Activated CD4-positive, alpha-beta memory T cell treated with anti-CD3 and anti-CD28 coated beads for 36 hours (primary cell): ENCODE data around the gene ANKFN1. TPM values are rescaled to one million over a fixed set of nuclear protein-coding genes. Genes with fewer than 3 reads are reported as not detected.

Source experiments
- CTCF ChIA-PET: fragments of 350-600 bp; sonication (Branson Sonifier 250); formaldehyde crosslinking; loops from one replicate; lab custom pipeline; 2021; ENCODE audit warnings: antibody characterized with exemption, inconsistent platforms; lab: Charles Lee
- POLR2A ChIA-PET: fragments of 350-600 bp; sonication (Branson Sonifier 250); formaldehyde crosslinking; loops from one replicate; lab custom pipeline; 2021; ENCODE audit warnings: antibody characterized with exemption; lab: Charles Lee
- DNase-seq: peaks from one replicate; pipeline ENCODE4 v3.0.0-alpha.2; 2020
- H3K27ac Mint-ChIP-seq: one replicate; pipeline ENCODE4 v1.8.0; 2021; ENCODE audit warnings: mixed read lengths
- H3K27me3 Mint-ChIP-seq: one replicate; pipeline ENCODE4 v1.8.0; 2021; ENCODE audit warnings: mixed read lengths
- H3K36me3 Mint-ChIP-seq: one replicate; pipeline ENCODE4 v1.8.0; 2021; ENCODE audit warnings: mixed read lengths
- H3K4me1 Mint-ChIP-seq: one replicate; pipeline ENCODE4 v1.8.0; 2021; ENCODE audit warnings: low read depth, mixed read lengths
- H3K4me3 Mint-ChIP-seq: one replicate; pipeline ENCODE4 v1.8.0; 2021; ENCODE audit warnings: mild to moderate bottlenecking, mixed read lengths
- H3K9me3 Mint-ChIP-seq: one replicate; pipeline ENCODE4 v1.8.0; 2021; ENCODE audit warnings: mixed read lengths
- intact Hi-C: fragments of 100-400 bp; cut with micrococcal nuclease; formaldehyde crosslinking; loops from one replicate; pipeline ENCODE4 v1.15.1; 2023
- total RNA-seq, 2 experiments: library from RNA; stranded (reverse); gene quantifications; one replicate each; pipeline ENCODE4 v1.2.3, GENCODE V29; 2021

Gene ANKFN1
- total RNA-seq, 2 experiments from 2014 or later: not detected

- intact Hi-C loops: no loop called here
- H3K27me3 Mint-ChIP-seq: peaks cover 9% of the 10 kb centered on the region
Measured at GRCh38 chr17:56424543-56425044, 271.3 kb downstream of the ANKFN1 start.

GRCh38 chr17:56425483-56425882, 272.2 kb downstream of the ANKFN1 start:
- Mint-ChIP-seq H3K36me3 (no peaks in the 10 kb centered on the region), H3K4me1 (peaks cover 6% of the 10 kb centered on the region), H3K9me3 (no peaks in the 10 kb centered on the region), H3K4me3 (no peak overlapping the region), H3K27ac (no peak overlapping the region), H3K27me3 (peaks cover 9% of the 10 kb centered on the region)
- ChIA-PET CTCF (no interaction called here), POLR2A (no interaction called here)
- DNase-seq: no peak
- intact Hi-C loops: no loop called here

More at GRCh38 chr17:56424543-56425044, 271.3 kb downstream of the ANKFN1 start:
- Mint-ChIP-seq H3K27ac (no peak overlapping the region), H3K36me3 (no peaks in the 10 kb centered on the region), H3K4me3 (no peak overlapping the region), H3K9me3 (no peaks in the 10 kb centered on the region), H3K4me1 (peaks cover 6% of the 10 kb centered on the region)
- POLR2A ChIA-PET: no interaction called here
- CTCF ChIA-PET: no interaction called here
- no peak for DNase-seq

GRCh38 chr17:56426901-56427300, 273.6 kb downstream of the ANKFN1 start:
- intact Hi-C loops: no loop called here
- Mint-ChIP-seq H3K27ac (no peak overlapping the region), H3K36me3 (no peaks in the 10 kb centered on the region), H3K9me3 (no peaks in the 10 kb centered on the region), H3K4me3 (no peak overlapping the region), H3K27me3 (peaks cover 13% of the 10 kb centered on the region), H3K4me1 (peaks cover 6% of the 10 kb centered on the region)
- ChIA-PET CTCF (no interaction called here), POLR2A (no interaction called here)
- no peak for DNase-seq

- Mint-ChIP-seq H3K4me3 (no peak overlapping the region), H3K27ac (no peak overlapping the region), H3K4me1 (no peaks in the 10 kb centered on the region), H3K9me3 (no peaks in the 10 kb centered on the region), H3K36me3 (no peaks in the 10 kb centered on the region), H3K27me3 (peaks cover 8% of the 10 kb centered on the region)
- ChIA-PET CTCF (no interaction called here), POLR2A (no interaction called here)
- intact Hi-C loops: no loop called here
- DNase-seq: no peak
Measured at GRCh38 chr17:56431736-56432135, 278.5 kb downstream of the ANKFN1 start.

GRCh38 chr17:56432443-56432842, 279.2 kb downstream of the ANKFN1 start:
- Mint-ChIP-seq H3K36me3 (no peaks in the 10 kb centered on the region), H3K9me3 (no peaks in the 10 kb centered on the region), H3K4me1 (no peaks in the 10 kb centered on the region), H3K27me3 (peaks cover 8% of the 10 kb centered on the region), H3K27ac (no peak overlapping the region), H3K4me3 (no peak overlapping the region)
- no peak for DNase-seq
- ChIA-PET CTCF (no interaction called here), POLR2A (no interaction called here)
- intact Hi-C loops: no loop called here

GRCh38 chr17:56434610-56435009, 281.3 kb downstream of the ANKFN1 start:
- Mint-ChIP-seq H3K27me3 (peaks cover 10% of the 10 kb centered on the region), H3K36me3 (no peaks in the 10 kb centered on the region), H3K9me3 (no peaks in the 10 kb centered on the region), H3K4me1 (no peaks in the 10 kb centered on the region), H3K27ac (no peak overlapping the region), H3K4me3 (no peak overlapping the region)
- CTCF ChIA-PET: no interaction called here
- POLR2A ChIA-PET: no interaction called here
- DNase-seq: no peak
- intact Hi-C loops: no loop called here

GRCh38 chr17:56436142-56436541, 282.9 kb downstream of the ANKFN1 start:
- Mint-ChIP-seq H3K9me3 (no peaks in the 10 kb centered on the region), H3K27me3 (peaks cover 10% of the 10 kb centered on the region), H3K36me3 (no peaks in the 10 kb centered on the region), H3K4me3 (no peak overlapping the region), H3K27ac (no peak overlapping the region), H3K4me1 (no peaks in the 10 kb centered on the region)
- intact Hi-C loops: no loop called here
- ChIA-PET POLR2A (no interaction called here), CTCF (no interaction called here)
- DNase-seq: no peak

GRCh38 chr17:56440419-56440818, 287.1 kb downstream of the ANKFN1 start:
- Mint-ChIP-seq H3K36me3 (no peaks in the 10 kb centered on the region), H3K27me3 (peaks cover 2% of the 10 kb centered on the region), H3K4me3 (no peak overlapping the region), H3K9me3 (no peaks in the 10 kb centered on the region), H3K4me1 (no peaks in the 10 kb centered on the region), H3K27ac (no peak overlapping the region)
- intact Hi-C loops: no loop called here
- ChIA-PET CTCF (no interaction called here), POLR2A (no interaction called here)
- DNase-seq: no peak

GRCh38 chr17:56441308-56441707, 288.0 kb downstream of the ANKFN1 start:
- Mint-ChIP-seq H3K36me3 (no peaks in the 10 kb centered on the region), H3K27ac (no peak overlapping the region), H3K4me3 (no peak overlapping the region), H3K9me3 (no peaks in the 10 kb centered on the region), H3K27me3 (peaks cover 2% of the 10 kb centered on the region), H3K4me1 (no peaks in the 10 kb centered on the region)
- ChIA-PET POLR2A (no interaction called here), CTCF (no interaction called here)
- no peak for DNase-seq
- intact Hi-C loops: no loop called here

- DNase-seq: no peak
- Mint-ChIP-seq H3K4me1 (no peaks in the 10 kb centered on the region), H3K36me3 (no peaks in the 10 kb centered on the region), H3K9me3 (no peaks in the 10 kb centered on the region), H3K27me3 (peaks cover 3% of the 10 kb centered on the region), H3K4me3 (no peak overlapping the region), H3K27ac (no peak overlapping the region)
- ChIA-PET CTCF (no interaction called here), POLR2A (no interaction called here)
- intact Hi-C loops: no loop called here
Measured at GRCh38 chr17:56445692-56446411, 292.6 kb downstream of the ANKFN1 start.

GRCh38 chr17:56447171-56447570, 293.9 kb downstream of the ANKFN1 start:
- no peak overlapping the region for H3K27ac Mint-ChIP-seq
- CTCF ChIA-PET: no interaction called here
- intact Hi-C loops: no loop called here
- no peak for DNase-seq
- no peaks in the 10 kb centered on the region for H3K36me3 Mint-ChIP-seq
- POLR2A ChIA-PET: no interaction called here
- no peak overlapping the region for H3K4me3 Mint-ChIP-seq
- peaks cover 6% of the 10 kb centered on the region for H3K27me3 Mint-ChIP-seq
- H3K9me3 Mint-ChIP-seq: no peaks in the 10 kb centered on the region
- no peaks in the 10 kb centered on the region for H3K4me1 Mint-ChIP-seq

- intact Hi-C loops: no loop called here
- Mint-ChIP-seq H3K27ac (no peak overlapping the region), H3K4me3 (no peak overlapping the region), H3K36me3 (no peaks in the 10 kb centered on the region), H3K27me3 (peaks cover 6% of the 10 kb centered on the region), H3K9me3 (no peaks in the 10 kb centered on the region), H3K4me1 (no peaks in the 10 kb centered on the region)
- ChIA-PET POLR2A (no interaction called here), CTCF (no interaction called here)
- no peak for DNase-seq
Measured at GRCh38 chr17:56448371-56448770, 295.1 kb downstream of the ANKFN1 start.

GRCh38 chr17:56449176-56449575, 295.9 kb downstream of the ANKFN1 start:
- intact Hi-C loops: no loop called here
- CTCF ChIA-PET: no interaction called here
- H3K4me3 Mint-ChIP-seq: no peak overlapping the region
- no peaks in the 10 kb centered on the region for H3K4me1 Mint-ChIP-seq
- no peaks in the 10 kb centered on the region for H3K36me3 Mint-ChIP-seq
- DNase-seq: no peak
- H3K9me3 Mint-ChIP-seq: no peaks in the 10 kb centered on the region
- POLR2A ChIA-PET: no interaction called here
- peaks cover 9% of the 10 kb centered on the region for H3K27me3 Mint-ChIP-seq
- H3K27ac Mint-ChIP-seq: no peak overlapping the region
